ENCODE measurements around the gene ROBO2. TPM values are rescaled to one million over a fixed set of nuclear protein-coding genes. Genes with fewer than 3 reads are reported as not detected.

Gene ROBO2
- total and polyA plus RNA-seq, 2 experiments from 2014 or later: 1.2 to 14.3 TPM

GRCh38 chr3:77139624-77140023, 99.7 kb downstream of the ROBO2 start:
- Histone ChIP-seq H3K79me2 (no peaks in the 10 kb centered on the region), H3K4me2 (no peak overlapping the region), H3K4me1 (ENCODE audit: insufficient read depth) (no peaks in the 10 kb centered on the region), H4K20me1 (ENCODE audit: insufficient read depth, poor library complexity, severe bottlenecking) (no peaks in the 10 kb centered on the region), H2AFZ (no peak overlapping the region), H3K9me3 (ENCODE audit: low read depth) (no peaks in the 10 kb centered on the region), H3K27me3 (no peaks in the 10 kb centered on the region), H3K36me3 (replicated peaks; ENCODE audit: insufficient read depth, low read depth) (no peaks in the 10 kb centered on the region), H3K4me3 (no peak overlapping the region), H3K27ac (no peak overlapping the region), H3K9me2 (replicated peaks; ENCODE audit: insufficient read depth) (no peaks in the 10 kb centered on the region)
- TF ChIP-seq EZH2 (IDR thresholded peaks at IDR 0.05; ENCODE audit: borderline replicate concordance) (no peak), EZH2phosphoT487 (IDR thresholded peaks at IDR 0.05; ENCODE audit: low read depth, severe bottlenecking, unreplicated experiment) (no peak), CTCF (IDR thresholded peaks at IDR 0.05; ENCODE audit: poor library complexity) (no peak)
- no peak for DNase-seq (ENCODE audit: low spot score)
- 66% methylated on average over 3 of the region's 3 CpGs for WGBS (ENCODE audit: low lambda C conversion rate, missing lambda C conversion rate)

- Histone ChIP-seq H3K4me3 (no peak overlapping the region), H3K9me3 (ENCODE audit: low read depth) (no peaks in the 10 kb centered on the region), H3K4me1 (ENCODE audit: insufficient read depth) (no peaks in the 10 kb centered on the region), H4K20me1 (ENCODE audit: insufficient read depth, poor library complexity, severe bottlenecking) (no peaks in the 10 kb centered on the region), H3K27me3 (no peaks in the 10 kb centered on the region), H3K4me2 (no peak overlapping the region), H3K9me2 (replicated peaks; ENCODE audit: insufficient read depth) (no peaks in the 10 kb centered on the region), H3K36me3 (replicated peaks; ENCODE audit: insufficient read depth, low read depth) (no peaks in the 10 kb centered on the region), H3K27ac (no peak overlapping the region), H3K79me2 (no peaks in the 10 kb centered on the region), H2AFZ (no peak overlapping the region)
- no peak for DNase-seq (ENCODE audit: low spot score)
- WGBS (ENCODE audit: low lambda C conversion rate, missing lambda C conversion rate): 94% methylated on average over 3 of the region's 3 CpGs
- TF ChIP-seq CTCF (IDR thresholded peaks at IDR 0.05; ENCODE audit: poor library complexity) (no peak), EZH2 (IDR thresholded peaks at IDR 0.05; ENCODE audit: borderline replicate concordance) (no peak), EZH2phosphoT487 (IDR thresholded peaks at IDR 0.05; ENCODE audit: low read depth, severe bottlenecking, unreplicated experiment) (no peak)
Measured at GRCh38 chr3:77141423-77141822, 101.5 kb downstream of the ROBO2 start.

DNA sequence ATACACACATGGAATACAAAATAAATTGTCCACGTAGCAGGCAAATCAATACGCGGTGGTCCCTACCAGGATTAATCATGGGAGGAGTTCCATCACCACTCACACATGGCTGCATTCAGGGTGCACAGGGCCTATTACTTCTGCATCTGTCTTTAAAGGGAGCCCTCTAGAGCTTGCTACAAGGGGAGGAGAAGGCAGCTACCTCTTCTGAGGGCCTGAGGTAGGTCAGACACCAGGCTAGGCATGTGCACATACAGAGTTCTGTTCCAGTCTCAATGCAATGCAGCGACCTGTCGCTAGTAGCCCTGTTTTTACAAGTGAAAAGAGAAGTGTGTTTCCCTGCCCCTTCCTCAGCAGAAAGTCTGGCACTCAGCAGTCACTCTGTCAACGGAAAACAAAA, 102.7 kb downstream of the ROBO2 start:
- no peaks in the 10 kb centered on the region for H3K79me2 ChIP-seq
- H2AFZ ChIP-seq: no peak overlapping the region
- 78% methylated on average over 6 of the region's 6 CpGs for WGBS (ENCODE audit: low lambda C conversion rate, missing lambda C conversion rate)
- no peak overlapping the region for H3K4me2 ChIP-seq
- no peaks in the 10 kb centered on the region for H3K4me1 ChIP-seq (ENCODE audit: insufficient read depth)
- H4K20me1 ChIP-seq (ENCODE audit: insufficient read depth, poor library complexity, severe bottlenecking): no peaks in the 10 kb centered on the region
- H3K4me3 ChIP-seq: no peak overlapping the region
- no peaks in the 10 kb centered on the region for H3K9me3 ChIP-seq (ENCODE audit: low read depth)
- H3K9me2 ChIP-seq (replicated peaks; ENCODE audit: insufficient read depth): no peaks in the 10 kb centered on the region
- TF ChIP-seq EZH2phosphoT487 (IDR thresholded peaks at IDR 0.05; ENCODE audit: low read depth, severe bottlenecking, unreplicated experiment) (no peak), EZH2 (IDR thresholded peaks at IDR 0.05; ENCODE audit: borderline replicate concordance) (no peak), CTCF (IDR thresholded peaks at IDR 0.05; ENCODE audit: poor library complexity) (no peak)
- no peaks in the 10 kb centered on the region for H3K27me3 ChIP-seq
- no peak overlapping the region for H3K27ac ChIP-seq
- H3K36me3 ChIP-seq (replicated peaks; ENCODE audit: insufficient read depth, low read depth): no peaks in the 10 kb centered on the region
- DNase-seq (ENCODE audit: low spot score): no peak

DNA sequence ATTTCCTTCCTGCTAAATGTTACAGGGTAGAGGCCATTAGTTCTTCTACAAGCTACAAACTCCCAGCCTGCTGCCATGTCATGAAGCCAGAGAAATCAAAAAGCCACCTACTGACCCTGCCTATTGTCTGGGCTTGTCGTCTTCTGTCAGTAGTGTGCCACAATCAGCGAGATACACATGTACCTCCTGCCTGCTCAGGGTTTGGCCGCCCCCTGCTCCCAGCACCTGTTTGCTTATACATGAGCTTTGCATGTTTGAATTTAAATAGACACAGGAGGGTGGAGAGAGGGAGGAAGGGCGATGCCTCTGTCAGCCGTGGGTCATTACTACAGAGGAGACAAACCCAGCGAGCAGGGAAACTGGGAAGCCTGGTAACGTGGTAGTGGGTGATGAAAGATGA, 106.1 kb downstream of the ROBO2 start:
- WGBS (ENCODE audit: low lambda C conversion rate, missing lambda C conversion rate): 82% methylated on average over 7 of the region's 7 CpGs
- no peak for TF ChIP-seq EZH2phosphoT487 (IDR thresholded peaks at IDR 0.05; ENCODE audit: low read depth, severe bottlenecking, unreplicated experiment)
- no peak for TF ChIP-seq CTCF (IDR thresholded peaks at IDR 0.05; ENCODE audit: poor library complexity)
- no peak for TF ChIP-seq EZH2 (IDR thresholded peaks at IDR 0.05; ENCODE audit: borderline replicate concordance)
- no peak overlapping the region for H3K4me3 ChIP-seq
- H3K27me3 ChIP-seq: no peaks in the 10 kb centered on the region
- H3K9me3 ChIP-seq (ENCODE audit: low read depth): no peaks in the 10 kb centered on the region
- no peak overlapping the region for H3K27ac ChIP-seq
- no peaks in the 10 kb centered on the region for H4K20me1 ChIP-seq (ENCODE audit: insufficient read depth, poor library complexity, severe bottlenecking)
- no peak overlapping the region for H2AFZ ChIP-seq
- H3K36me3 ChIP-seq (replicated peaks; ENCODE audit: insufficient read depth, low read depth): no peaks in the 10 kb centered on the region
- H3K4me2 ChIP-seq: no peak overlapping the region
- H3K9me2 ChIP-seq (replicated peaks; ENCODE audit: insufficient read depth): no peaks in the 10 kb centered on the region
- no peaks in the 10 kb centered on the region for H3K79me2 ChIP-seq
- DNase-seq (ENCODE audit: low spot score): no peak
- H3K4me1 ChIP-seq (ENCODE audit: insufficient read depth): no peaks in the 10 kb centered on the region

Measured in hepatocyte (in vitro differentiated cells).